SKM-1 (cell line): ENCODE data around the gene DNM3.

Experiments used
- DNase-seq: peaks from one replicate; lab custom pipeline; 2025; ENCODE audit not compliant: unreplicated experiment; lab: John Stamatoyannopoulos, UW

The DNM3 gene

GRCh38 chr1:172165403-172165802 lies 324.1 kb downstream of the DNM3 start:
- no peak for DNase-seq

- DNase-seq = no peak
Measured at GRCh38 chr1:172167796-172168596, 326.7 kb downstream of the DNM3 start.

GRCh38 chr1:172168597-172168872 lies 327.2 kb downstream of the DNM3 start:
- no peak for DNase-seq

- no peak for DNase-seq
Measured at GRCh38 chr1:172169836-172170235, 328.5 kb downstream of the DNM3 start.

GRCh38 chr1:172172352-172172831 lies 331.1 kb downstream of the DNM3 start:
- DNase-seq = no peak

GRCh38 chr1:172176206-172176605 lies 334.9 kb downstream of the DNM3 start:
- DNase-seq = no peak

GRCh38 chr1:172177849-172178248 lies 336.6 kb downstream of the DNM3 start:
- DNase-seq = no peak

GRCh38 chr1:172178886-172179285 lies 337.6 kb downstream of the DNM3 start:
- DNase-seq = no peak

- no peak for DNase-seq
Measured at GRCh38 chr1:172179918-172180317, 338.6 kb downstream of the DNM3 start.

GRCh38 chr1:172180501-172181285 lies 339.4 kb downstream of the DNM3 start:
- no peak for DNase-seq

GRCh38 chr1:172184506-172185191 lies 343.4 kb downstream of the DNM3 start:
- DNase-seq = no peak

- DNase-seq = peak; percentile 37
Measured at GRCh38 chr1:172185211-172185610, 343.9 kb downstream of the DNM3 start.

GRCh38 chr1:172185996-172186395 lies 344.7 kb downstream of the DNM3 start:
- no peak for DNase-seq

GRCh38 chr1:172201572-172201971 lies 360.3 kb downstream of the DNM3 start:
- no peak for DNase-seq

GRCh38 chr1:172203135-172203823 lies 362.0 kb downstream of the DNM3 start:
- DNase-seq = no peak

GRCh38 chr1:172203902-172204301 lies 362.6 kb downstream of the DNM3 start:
- no peak for DNase-seq

- DNase-seq = no peak
Measured at GRCh38 chr1:172206256-172206655, 365.0 kb downstream of the DNM3 start.

- DNase-seq = no peak
Measured at GRCh38 chr1:172208635-172209034, 367.3 kb downstream of the DNM3 start.

GRCh38 chr1:172211221-172211620 lies 369.9 kb downstream of the DNM3 start:
- no peak for DNase-seq

- DNase-seq = no peak
Measured at GRCh38 chr1:172212124-172212523, 370.8 kb downstream of the DNM3 start.

- DNase-seq = no peak
Measured at GRCh38 chr1:172215006-172215405, 373.7 kb downstream of the DNM3 start.
